ENCODE results near the gene MXI1. TPM values are rescaled to one million over a fixed set of nuclear protein-coding genes. Genes with fewer than 3 reads are reported as not detected.

MXI1 gene
- 44.6 TPM for total RNA-seq

GRCh38 chr10:110207011-110207804 is at the start of gene MXI1:
MXI1 (plus strand) TSS chr10:110207605; CDS start chr10:110207809, 204 bp downstream.

GRCh38 chr10:110304780-110305421 is 97.5 kb downstream of the MXI1 start, which contains the start of gene SMNDC1:
SMNDC1 (minus strand) TSS chr10:110304920; CDS start chr10:110303587, 1,333 bp downstream.

Other genes with a start within 250 kb of the MXI1 start
- gene ADD3, start 199.6 kb upstream of the MXI1 start, total RNA-seq = 290 TPM
- 14.1 TPM for gene SMNDC1, start 97.3 kb downstream of the MXI1 start, total RNA-seq